ENCODE results near the gene UBE2L5. TPM values are rescaled to one million over a fixed set of nuclear protein-coding genes. Genes with fewer than 3 reads are reported as not detected.

Gene UBE2L5
- total RNA-seq, 2 donors from 2014 or later, result 1.1 TPM; not detected in 1

- Histone ChIP-seq H3K36me3 (peaks cover 6% of the 10 kb centered on the region), H3K4me1 (ENCODE audit: control insufficient read depth in 1 of 2, low read depth in 2 of 2) (peaks cover 19 to 21% of the 10 kb centered on the region in 2 donors), H3K9me3 (no peaks in the 10 kb centered on the region), H3K27ac (no peak overlapping the region), H3K27me3 (replicated peaks; ENCODE audit: insufficient read depth) (no peaks in the 10 kb centered on the region), H3K4me3 (no peak overlapping the region)
- ATAC-seq (ENCODE audit: insufficient number of reproducible peaks, low FRiP score, low read depth), result no peak
- DNase-seq (ENCODE audit: low spot score), result no peak
- no peak for TF ChIP-seq CTCF (IDR thresholded peaks at IDR 0.05)
Observed at GRCh38 chr13:30466841-30467252, 44.6 kb downstream of the UBE2L5 start.

- H3K27ac ChIP-seq, result no peak overlapping the region
- H3K36me3 ChIP-seq, result no peaks in the 10 kb centered on the region
- no peak for DNase-seq (ENCODE audit: low spot score)
- no peaks in the 10 kb centered on the region for H3K27me3 ChIP-seq (replicated peaks; ENCODE audit: insufficient read depth)
- ATAC-seq (ENCODE audit: insufficient number of reproducible peaks, low FRiP score, low read depth), result no peak
- no peak overlapping the region for H3K4me3 ChIP-seq
- no peaks in the 10 kb centered on the region for H3K4me1 ChIP-seq (ENCODE audit: control insufficient read depth in 1 of 2, low read depth in 2 of 2)
- no peak for TF ChIP-seq CTCF (IDR thresholded peaks at IDR 0.05)
- no peaks in the 10 kb centered on the region for H3K9me3 ChIP-seq
Observed at GRCh38 chr13:30473675-30474074, 51.4 kb downstream of the UBE2L5 start.

GRCh38 chr13:30477346-30478195, 55.3 kb downstream of the UBE2L5 start:
- DNase-seq (ENCODE audit: low spot score) (no peak), ATAC-seq (ENCODE audit: insufficient number of reproducible peaks, low FRiP score, low read depth) (no peak)
- H3K4me3 ChIP-seq, result no peak overlapping the region
- H3K27me3 ChIP-seq (replicated peaks; ENCODE audit: insufficient read depth), result no peaks in the 10 kb centered on the region
- no peaks in the 10 kb centered on the region for H3K36me3 ChIP-seq
- H3K27ac ChIP-seq, result no peak overlapping the region
- H3K9me3 ChIP-seq, result no peaks in the 10 kb centered on the region
- no peak for TF ChIP-seq CTCF (IDR thresholded peaks at IDR 0.05)
- H3K4me1 ChIP-seq (ENCODE audit: control insufficient read depth in 1 of 2, low read depth in 2 of 2), result no peaks in the 10 kb centered on the region

Other genes starting within 250 kb of the UBE2L5 start
- gene KATNAL1, start 114.9 kb upstream of the UBE2L5 start, total RNA-seq, result 10 to 100 TPM; 13.7 to 19.1 TPM
- gene HMGB1, start 43.4 kb downstream of the UBE2L5 start, total RNA-seq, result 100 to 1,000 TPM; 188 to 369 TPM
- gene USPL1, start 195.4 kb downstream of the UBE2L5 start, total RNA-seq, result 10 to 100 TPM; 20.7 to 25.3 TPM